ENCODE measurements around the gene PMAIP1. TPM values are rescaled to one million over a fixed set of nuclear protein-coding genes. Genes with fewer than 3 reads are reported as not detected.

PMAIP1 gene
- total RNA-seq, 4 donors from 2014 or later: 1.1 to 2.3 (median 1.6) TPM

DNA sequence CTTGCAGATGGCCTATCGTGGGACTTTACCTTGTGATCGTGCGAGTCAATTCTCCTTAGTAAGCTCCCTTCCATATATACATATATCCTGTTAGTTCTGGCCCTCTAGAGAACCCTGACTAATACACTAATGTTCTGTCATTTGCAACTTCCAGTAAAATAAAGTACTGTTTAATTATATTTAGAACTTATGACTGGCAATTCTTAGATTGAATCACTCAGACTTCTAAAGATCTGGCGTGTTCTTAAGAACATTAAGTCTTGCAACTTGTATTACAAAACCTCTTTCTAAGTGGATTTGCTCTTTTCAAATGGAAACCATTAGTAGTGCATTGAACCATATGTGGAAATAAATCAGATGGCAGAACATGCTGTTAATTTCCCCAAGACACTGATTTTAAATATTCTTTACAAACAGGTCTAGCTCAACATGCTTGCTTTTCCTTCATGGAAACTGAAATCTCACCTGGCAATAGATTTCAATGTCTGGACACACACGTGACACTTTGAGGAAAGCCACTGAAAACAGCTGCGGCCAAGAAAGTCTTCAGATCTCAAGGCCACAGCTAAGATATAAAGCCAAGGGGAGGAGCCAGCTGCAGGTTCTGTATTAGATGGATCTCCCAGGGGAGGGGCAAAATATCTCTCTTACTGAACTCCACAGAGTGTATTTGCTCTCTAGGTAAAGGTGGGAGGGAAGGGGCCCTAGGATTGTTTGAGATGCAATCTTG, 50.6 kb downstream of the PMAIP1 start:
- 66 to 79% methylated on average over 6 of the region's 6 CpGs for WGBS, 2 donors

DNA sequence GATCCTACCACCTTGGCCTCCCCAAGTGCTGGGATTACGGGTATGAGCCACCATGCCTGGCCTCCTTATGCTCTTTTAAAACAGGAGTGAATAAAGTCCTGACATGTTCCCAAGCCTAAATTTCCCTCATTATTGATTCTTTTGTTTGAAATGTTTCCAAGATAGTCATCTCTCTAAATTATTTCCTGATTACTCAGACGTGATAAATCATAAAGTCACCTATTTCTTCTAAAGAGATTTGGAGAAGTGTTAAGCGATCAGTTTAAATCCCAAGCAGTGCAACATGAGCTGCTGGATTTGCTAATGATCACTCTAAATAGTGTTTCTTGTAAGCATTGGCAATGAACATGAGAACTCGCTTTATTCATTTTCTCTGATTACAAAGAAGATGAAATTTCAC, 51.8 kb downstream of the PMAIP1 start:
- intact Hi-C loops (cut with DNase I): no loop called here
- Histone ChIP-seq H3K36me3 (no peaks in the 10 kb centered on the region), H3K9me3 (no peaks in the 10 kb centered on the region), H3K27ac (no peak overlapping the region), H3K4me3 (replicated peaks in 1 of 3) (no peak overlapping the region), H3K4me1 (no peaks in the 10 kb centered on the region), H3K27me3 (no peaks in the 10 kb centered on the region)
- TF ChIP-seq, protein P1, sequence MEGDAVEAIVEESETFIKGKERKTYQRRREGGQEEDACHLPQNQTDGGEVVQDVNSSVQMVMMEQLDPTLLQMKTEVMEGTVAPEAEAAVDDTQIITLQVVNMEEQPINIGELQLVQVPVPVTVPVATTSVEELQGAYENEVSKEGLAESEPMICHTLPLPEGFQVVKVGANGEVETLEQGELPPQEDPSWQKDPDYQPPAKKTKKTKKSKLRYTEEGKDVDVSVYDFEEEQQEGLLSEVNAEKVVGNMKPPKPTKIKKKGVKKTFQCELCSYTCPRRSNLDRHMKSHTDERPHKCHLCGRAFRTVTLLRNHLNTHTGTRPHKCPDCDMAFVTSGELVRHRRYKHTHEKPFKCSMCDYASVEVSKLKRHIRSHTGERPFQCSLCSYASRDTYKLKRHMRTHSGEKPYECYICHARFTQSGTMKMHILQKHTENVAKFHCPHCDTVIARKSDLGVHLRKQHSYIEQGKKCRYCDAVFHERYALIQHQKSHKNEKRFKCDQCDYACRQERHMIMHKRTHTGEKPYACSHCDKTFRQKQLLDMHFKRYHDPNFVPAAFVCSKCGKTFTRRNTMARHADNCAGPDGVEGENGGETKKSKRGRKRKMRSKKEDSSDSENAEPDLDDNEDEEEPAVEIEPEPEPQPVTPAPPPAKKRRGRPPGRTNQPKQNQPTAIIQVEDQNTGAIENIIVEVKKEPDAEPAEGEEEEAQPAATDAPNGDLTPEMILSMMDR (IDR thresholded peaks at IDR 0.05): no peak
- no peak for TF ChIP-seq POLR2A (IDR thresholded peaks at IDR 0.05)
- 90 to 91% methylated on average over 4 of the region's 4 CpGs for WGBS, 2 donors
- DNase-seq: no peak

More for the DNA sequence above, 50.6 kb downstream of the PMAIP1 start:
- H3K9me3 ChIP-seq: no peaks in the 10 kb centered on the region
- no peaks in the 10 kb centered on the region for H3K4me1 ChIP-seq
- TF ChIP-seq, protein P1 (IDR thresholded peaks at IDR 0.05): no peak
- no peak for TF ChIP-seq POLR2A (IDR thresholded peaks at IDR 0.05)
- no peaks in the 10 kb centered on the region for H3K27me3 ChIP-seq
- no peak for DNase-seq
- H3K36me3 ChIP-seq: no peaks in the 10 kb centered on the region
- no peak overlapping the region for H3K27ac ChIP-seq
- intact Hi-C loops (cut with DNase I): no loop called here
- H3K4me3 ChIP-seq (replicated peaks in 1 of 3): no peak overlapping the region

DNA sequence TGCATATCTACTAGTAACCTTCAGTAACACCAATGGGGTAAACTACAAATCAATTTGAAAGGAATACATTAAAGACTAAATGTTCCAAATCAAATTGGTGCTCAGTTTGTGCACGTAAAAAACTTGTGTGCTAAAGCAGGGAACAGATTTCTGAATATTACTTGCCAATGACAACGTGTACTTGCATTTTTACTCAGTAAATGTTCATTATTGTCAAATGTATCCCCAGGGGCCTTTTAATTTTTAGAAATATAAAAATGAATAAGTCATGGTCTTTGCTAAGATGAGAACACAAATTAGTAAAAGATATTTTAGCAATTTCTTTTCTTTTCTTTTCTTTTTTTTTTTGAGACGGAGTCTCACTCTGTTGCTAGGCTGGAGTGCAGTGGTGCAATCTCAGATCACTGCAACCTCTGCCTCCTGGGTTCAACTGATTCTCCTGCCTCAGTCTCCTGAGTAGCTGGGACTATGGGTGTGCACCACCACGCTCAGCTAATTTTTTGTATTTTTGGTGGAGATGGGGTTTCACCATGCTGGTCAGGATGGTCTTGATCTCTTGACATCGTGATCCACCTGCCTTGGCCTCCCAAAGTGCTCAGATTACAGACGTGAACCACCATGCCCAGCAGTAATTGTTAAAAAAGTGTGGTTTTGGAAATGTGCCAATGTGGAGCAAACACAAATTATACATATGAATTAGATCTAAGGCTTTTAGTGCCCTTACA, 52.6 kb downstream of the PMAIP1 start:
- no peak for TF ChIP-seq POLR2A (IDR thresholded peaks at IDR 0.05)
- TF ChIP-seq, protein P1 (IDR thresholded peaks at IDR 0.05): no peak
- no peak overlapping the region for H3K4me3 ChIP-seq (replicated peaks in 1 of 3)
- DNase-seq: no peak
- no peak overlapping the region for H3K27ac ChIP-seq
- no peaks in the 10 kb centered on the region for H3K4me1 ChIP-seq
- H3K36me3 ChIP-seq: no peaks in the 10 kb centered on the region
- H3K9me3 ChIP-seq: no peaks in the 10 kb centered on the region
- no peaks in the 10 kb centered on the region for H3K27me3 ChIP-seq
- 87% methylated on average over 6 of the region's 6 CpGs for WGBS, 2 donors
- intact Hi-C loops (cut with DNase I): no loop called here

Other genes with a start within 250 kb of the PMAIP1 start
- 1 to 10 TPM in 2 of 4 donors, under 1 TPM in 2; 0.34 to 9.0 (median 1.1) TPM for gene CCBE1, start 202.6 kb upstream of the PMAIP1 start, total RNA-seq

Data from thyroid gland (tissue), 4 donors.